Epithelial cell of prostate (primary cell): ENCODE results near the gene CDK10.
"Not testable (repeated sequence)": the region's sequence is repeated elsewhere in the genome, so short reads cannot be mapped to it uniquely, and the experiment has no call there.

Experiments used
- DNase-seq: peaks from one replicate; pipeline ENCODE4 v3.0.0-alpha.2; 2011; ENCODE audit warnings: low read depth, low spot score
- H3K27ac ChIP-seq: fragments of 450-650 bp; 2 replicates; pipeline ENCODE4 v1.5.1; 2017; ENCODE audit warnings: mild to moderate bottlenecking

CDK10 gene

GRCh38 chr16:89694784-89695085 lies 8.2 kb downstream of the CDK10 start:
- H3K27ac ChIP-seq, result not testable (repeated sequence)

GRCh38 chr16:89695086-89695874 lies 8.8 kb downstream of the CDK10 start:
- DNase-seq, result no peak
- no peak overlapping the region for H3K27ac ChIP-seq

More at GRCh38 chr16:89694784-89695085, 8.2 kb downstream of the CDK10 start:
- DNase-seq, result not testable (repeated sequence)

DNA sequence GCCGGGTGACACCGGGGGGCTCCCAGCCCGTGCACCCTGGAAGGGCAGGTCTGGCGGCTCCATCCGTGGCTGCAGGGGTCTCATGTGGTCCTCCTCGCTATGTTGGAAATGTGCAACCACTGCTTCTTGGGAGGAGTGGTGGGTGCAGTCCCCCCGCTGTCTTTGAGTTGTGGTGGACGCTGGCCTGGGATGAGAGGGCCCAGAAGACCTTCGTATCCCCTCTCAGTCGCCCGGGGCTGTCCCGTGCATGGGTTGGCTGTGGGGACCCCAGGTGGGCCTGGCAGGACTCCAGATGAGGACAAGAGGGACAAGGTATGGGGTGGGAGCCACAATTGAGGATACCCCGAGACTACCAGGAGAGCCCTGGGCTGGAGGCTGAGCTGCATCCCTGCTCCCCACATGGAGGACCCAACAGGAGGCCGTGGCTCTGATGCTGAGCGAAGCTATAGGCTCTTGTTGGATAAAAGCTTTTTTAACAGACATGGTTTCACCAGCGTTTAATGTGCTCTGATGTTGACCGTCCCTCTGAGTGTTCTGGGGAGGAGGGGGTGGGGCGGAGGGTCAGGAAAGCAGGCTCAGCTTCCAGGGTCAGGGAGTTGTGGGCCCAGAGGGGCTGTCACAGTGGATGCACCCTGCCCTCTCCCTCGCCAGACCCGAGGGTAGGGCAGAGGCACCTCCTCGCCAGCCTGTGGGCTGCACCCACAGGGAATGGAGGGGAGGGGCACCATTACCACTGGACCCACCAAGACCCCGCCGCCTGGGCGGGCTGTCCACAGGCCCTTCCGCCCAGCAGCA lies 9.6 kb downstream of the CDK10 start:
- no peak for DNase-seq
- no peak overlapping the region for H3K27ac ChIP-seq

GRCh38 chr16:89696670-89697128 lies 10.2 kb downstream of the CDK10 start:
- H3K27ac ChIP-seq, result no peak overlapping the region
- no peak for DNase-seq

DNA sequence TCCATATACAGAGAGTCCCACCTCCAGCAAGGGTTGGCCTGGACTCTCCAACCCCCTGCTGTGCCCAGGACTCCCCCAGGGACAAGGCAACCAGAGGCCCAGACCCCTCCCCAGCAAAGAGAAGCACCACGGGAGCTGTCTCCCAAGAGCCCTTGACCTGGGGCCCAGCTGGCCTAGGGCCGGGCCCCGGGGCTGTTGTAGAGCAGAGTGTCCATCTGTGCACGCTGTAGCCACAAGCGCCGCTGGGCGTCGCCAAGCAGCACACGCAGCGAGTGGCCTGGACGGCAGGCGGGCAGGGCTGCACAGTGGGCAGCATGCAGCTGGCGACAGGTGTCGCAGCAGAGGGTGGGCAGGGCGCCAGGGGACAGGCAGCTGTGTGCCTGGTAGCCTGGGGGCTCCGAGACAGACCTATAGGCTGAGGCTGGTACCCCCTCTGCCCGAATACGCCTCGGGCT lies 10.7 kb downstream of the CDK10 start:
- no peak overlapping the region for H3K27ac ChIP-seq
- no peak for DNase-seq

DNA sequence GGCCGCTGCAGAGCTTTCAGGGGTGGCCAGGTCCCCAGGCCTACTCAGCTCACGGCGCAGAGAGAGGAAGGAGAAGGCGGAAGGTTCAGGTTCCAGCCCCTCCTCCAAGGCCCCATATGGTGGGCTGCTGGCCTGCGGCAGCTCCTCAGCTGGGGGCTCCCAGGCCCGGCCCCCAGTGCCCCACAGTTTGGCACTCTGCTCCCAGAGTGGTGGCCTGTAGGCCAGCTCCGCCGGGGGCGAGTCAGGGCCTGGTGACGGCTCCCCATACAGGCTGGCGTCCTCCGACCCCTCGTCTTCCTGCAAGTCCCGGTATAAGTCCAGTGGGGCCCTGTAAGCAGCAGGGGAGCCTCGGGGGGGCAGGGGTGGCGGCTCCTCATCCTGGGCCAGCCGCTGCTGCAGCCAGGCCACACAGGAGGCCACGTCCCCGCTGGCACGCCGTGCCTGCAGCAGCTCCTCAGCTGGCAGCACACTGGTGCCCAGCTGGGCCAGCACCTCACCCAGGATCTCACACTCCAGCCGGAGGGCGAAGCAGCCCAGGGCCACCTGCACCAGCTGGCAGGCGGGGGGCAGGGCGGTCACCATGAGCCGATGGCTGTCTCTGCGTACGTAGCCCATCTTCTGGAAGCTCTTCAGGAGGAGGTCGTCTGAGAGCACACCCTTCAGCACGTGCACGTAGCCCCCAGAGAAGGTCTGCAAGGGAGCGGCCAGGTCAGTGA lies 11.3 kb downstream of the CDK10 start:
- H3K27ac ChIP-seq, result no peak overlapping the region
- DNase-seq, result no peak

DNA sequence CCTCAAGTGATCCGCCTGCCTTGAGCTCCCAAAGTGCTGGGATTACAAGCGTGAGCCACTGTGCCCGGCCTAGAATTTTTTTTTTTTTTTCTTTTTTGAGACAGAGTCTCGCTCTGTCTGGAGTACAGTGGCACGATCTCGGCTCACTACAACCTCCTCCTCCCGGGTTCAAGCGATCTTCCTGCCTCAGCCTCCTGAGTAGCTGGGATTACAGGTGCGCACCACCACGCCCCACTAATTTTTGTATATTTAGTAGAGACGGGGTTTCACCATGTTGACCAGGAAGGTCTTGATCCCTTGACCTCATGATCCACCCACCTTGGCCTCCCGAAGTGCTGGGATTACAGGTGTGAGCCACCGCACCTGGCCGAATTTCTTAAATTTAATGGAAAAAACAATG lies 12.2 kb downstream of the CDK10 start:
- DNase-seq, H3K27ac ChIP-seq: not testable (repeated sequence)

- DNase-seq, H3K27ac ChIP-seq: not testable (repeated sequence)
These were observed 13.2 kb downstream of the CDK10 start for GRCh38 chr16:89699629-89700099.

GRCh38 chr16:89700100-89700648 lies 13.7 kb downstream of the CDK10 start:
- H3K27ac ChIP-seq, result peak overlapping the region; percentile 74
- peak; percentile 92 for DNase-seq

GRCh38 chr16:89700649-89701424 lies 14.3 kb downstream of the CDK10 start:
- H3K27ac ChIP-seq, result peak overlapping the region; percentile 74
- DNase-seq, result no peak

GRCh38 chr16:89701425-89702406 lies 15.2 kb downstream of the CDK10 start, which contains the start of gene SPATA2L:
Gene SPATA2L, minus strand, starts transcription at chr16:89701705. Its CDS starts 473 bp downstream, at chr16:89701232.
- H3K27ac ChIP-seq, result peak within 1 kb of the TSS; percentile 74
- DNase-seq, result peak; percentile 72

DNA sequence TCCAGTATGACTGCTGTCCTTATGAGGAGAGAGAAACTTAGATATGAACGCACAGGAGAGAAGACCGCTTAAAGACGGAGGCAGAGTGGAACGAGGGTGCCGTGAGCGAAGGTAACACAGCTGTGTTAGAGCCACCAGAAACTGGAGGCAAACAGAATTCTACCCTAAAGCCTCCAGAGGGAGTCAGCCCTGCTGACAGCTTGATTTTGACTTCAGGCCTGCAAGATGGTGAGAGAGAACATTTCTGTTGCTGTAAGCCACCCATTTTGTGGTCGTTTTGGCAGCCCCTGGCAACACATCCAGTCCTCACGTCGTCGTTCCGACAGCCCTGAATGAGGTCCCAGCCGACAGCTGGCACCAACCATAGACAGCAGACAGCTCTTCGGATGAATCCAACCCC lies 17.8 kb downstream of the CDK10 start:
- no peak for DNase-seq
- no peak overlapping the region for H3K27ac ChIP-seq

- no peak overlapping the region for H3K27ac ChIP-seq
- no peak for DNase-seq
These were observed 18.5 kb downstream of the CDK10 start for GRCh38 chr16:89705006-89705405.

DNA sequence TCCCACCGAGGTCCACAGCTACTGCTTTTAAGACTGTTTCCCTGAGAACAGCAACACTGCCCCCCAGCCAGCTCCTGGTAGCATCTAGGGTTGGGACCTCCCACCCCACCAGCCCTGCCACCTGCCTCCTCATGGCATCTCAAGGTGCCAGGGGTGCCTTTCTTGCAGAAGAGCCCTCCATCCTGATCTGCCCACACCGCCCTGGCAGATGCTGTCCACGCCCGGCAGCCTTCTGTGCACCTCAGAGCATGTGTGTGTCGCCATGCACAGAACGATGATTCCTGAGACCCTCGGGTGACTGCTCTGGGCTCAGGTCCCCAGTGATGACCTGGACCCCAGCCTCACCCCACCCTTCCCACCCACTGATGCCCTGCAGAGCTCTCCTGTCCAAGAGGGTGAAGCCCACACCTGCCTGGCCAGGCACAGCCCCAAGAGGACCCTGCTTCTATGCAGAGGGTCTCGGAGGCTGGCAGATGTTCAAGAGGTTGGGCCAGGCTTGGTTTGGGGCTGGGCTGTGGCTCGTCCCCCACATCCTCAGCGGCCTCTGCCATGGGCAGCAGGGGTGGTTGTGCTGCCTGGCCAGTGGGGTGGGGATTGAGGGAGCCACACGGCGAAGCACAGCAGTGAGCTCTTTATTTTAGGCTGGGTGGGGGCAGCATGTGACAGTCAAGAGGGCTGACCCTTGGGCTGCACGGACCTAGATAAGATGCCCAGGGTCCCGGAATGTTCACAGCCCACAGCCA lies 20.2 kb downstream of the CDK10 start:
- DNase-seq, result no peak
- no peak overlapping the region for H3K27ac ChIP-seq

GRCh38 chr16:89707695-89708094 lies 21.2 kb downstream of the CDK10 start:
- DNase-seq, result no peak
- H3K27ac ChIP-seq, result no peak overlapping the region

DNA sequence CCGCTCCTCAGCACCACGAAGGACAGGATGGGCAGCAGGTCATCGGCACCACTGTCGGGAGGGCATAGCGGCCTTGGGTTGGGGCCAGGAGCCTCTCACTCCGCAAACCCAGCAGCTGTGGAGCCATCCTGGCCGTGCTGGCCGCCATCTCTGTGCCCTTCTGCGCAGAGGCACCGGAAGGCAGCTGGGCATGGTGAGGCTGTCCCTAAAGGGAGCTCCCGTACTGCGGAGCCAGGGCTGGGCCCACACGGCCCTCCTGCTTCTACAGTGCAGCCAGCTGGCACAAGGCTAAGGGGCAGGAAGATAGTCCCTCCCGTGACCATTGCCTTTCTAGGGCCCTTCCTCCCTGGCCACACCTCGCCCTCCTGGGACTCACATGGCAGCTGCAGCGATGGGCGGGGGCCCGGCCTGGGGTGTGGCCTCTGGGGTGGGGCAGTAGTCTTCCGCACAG lies 22.0 kb downstream of the CDK10 start:
- no peak for DNase-seq
- H3K27ac ChIP-seq, result no peak overlapping the region

DNA sequence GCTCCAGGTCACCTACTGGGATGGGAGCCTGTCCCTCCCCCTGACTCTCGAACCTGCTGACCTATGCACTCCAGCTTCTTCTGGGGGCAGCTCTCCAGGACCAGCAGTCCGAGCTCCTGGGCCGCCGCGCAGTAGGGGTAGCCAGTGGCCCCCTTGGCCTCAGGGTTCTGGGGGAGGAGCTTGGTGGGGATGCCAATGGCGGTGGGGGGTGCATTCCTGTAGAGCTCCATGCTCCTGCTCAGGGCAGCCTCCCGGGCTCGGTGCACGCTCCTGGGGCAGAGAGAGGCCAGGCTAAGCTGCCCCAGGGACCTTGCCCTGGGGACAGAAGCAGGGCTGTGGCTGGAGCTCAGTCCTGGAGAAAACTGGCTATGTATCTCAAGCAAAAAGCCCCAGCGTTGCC lies 22.7 kb downstream of the CDK10 start:
- DNase-seq, result no peak

More for the DNA sequence above, 22.7 kb downstream of the CDK10 start:
- H3K27ac ChIP-seq, result no peak overlapping the region
